GM10248 (cell line): ENCODE data around the gene ANKRD12.

Source experiments
- CTCF ChIA-PET: fragments of 300-600 bp; sonication (Branson Sonifier 250); formaldehyde crosslinking; extraction: SDS; loops from one replicate; lab custom pipeline; 2021; ENCODE audit warnings: antibody characterized with exemption; lab: Yijun Ruan, JAX
- POLR2A ChIA-PET: fragments of 350-650 bp; sonication (Branson Sonifier 250); formaldehyde crosslinking; extraction: SDS; loops from one replicate; lab custom pipeline; 2020; ENCODE audit warnings: antibody characterized with exemption; lab: Yijun Ruan, JAX
- DNase-seq: peaks from one replicate; pipeline ENCODE4 v3.0.0; 2012; ENCODE audit errors: extremely low spot score
- CTCF ChIP-seq: IDR thresholded peaks from 2 replicates; pipeline ENCODE4 v1.5.1; 2012; ENCODE audit warnings: mild to moderate bottlenecking, low read depth; ENCODE audit errors: extremely low read depth, missing control alignments, control extremely low read depth

ANKRD12 gene

GRCh38 chr18:9172506-9173127 lies 36.0 kb downstream of the ANKRD12 start:
- no peak for TF ChIP-seq CTCF
- ChIA-PET POLR2A (interaction anchor here (0.6 kb wide), 1 partner anchor 90 kb away, joined by 3 read pairs; no protein-coding TSS in a partner anchor), CTCF (interaction anchor here (1.1 kb wide), 1 partner anchor 17 kb away, joined by 3 read pairs; no protein-coding TSS in a partner anchor)
- no peak for DNase-seq

- TF ChIP-seq CTCF = no peak
- ChIA-PET CTCF (no interaction called here), POLR2A (no interaction called here)
- no peak for DNase-seq
Observed at GRCh38 chr18:9173770-9174233, 37.2 kb downstream of the ANKRD12 start.

- ChIA-PET CTCF (no interaction called here), POLR2A (no interaction called here)
- TF ChIP-seq CTCF = no peak
- no peak for DNase-seq
Observed at GRCh38 chr18:9174302-9174701, 37.7 kb downstream of the ANKRD12 start.

GRCh38 chr18:9175115-9175514 lies 38.5 kb downstream of the ANKRD12 start:
- ChIA-PET POLR2A (no interaction called here), CTCF (interaction anchor here (1.6 to 1.9 kb wide), 2 partner anchors 9 to 24 kb away, joined by 3 to 4 read pairs; no protein-coding TSS in a partner anchor)
- no peak for TF ChIP-seq CTCF
- DNase-seq = no peak

GRCh38 chr18:9177031-9177430 lies 40.5 kb downstream of the ANKRD12 start:
- no peak for TF ChIP-seq CTCF
- DNase-seq = no peak
- ChIA-PET POLR2A (no interaction called here), CTCF (interaction anchor here (1.9 kb wide), 1 partner anchor 7 kb away, joined by 4 read pairs; no protein-coding TSS in a partner anchor)

GRCh38 chr18:9177466-9177865 lies 40.9 kb downstream of the ANKRD12 start:
- CTCF ChIA-PET = no interaction called here

More at GRCh38 chr18:9177466-9177865, 40.9 kb downstream of the ANKRD12 start:
- no peak for DNase-seq
- POLR2A ChIA-PET = no interaction called here
- no peak for TF ChIP-seq CTCF
